ENCODE data around the gene CWC15. TPM values are rescaled to one million over a fixed set of nuclear protein-coding genes. Genes with fewer than 3 reads are reported as not detected.

CWC15 gene
- total and polyA plus RNA-seq, 2 donors (not counting 3 experiments of a cell fraction or from before 2014, with no cell fraction given) = 16.9 to 72.0 TPM

DNA sequence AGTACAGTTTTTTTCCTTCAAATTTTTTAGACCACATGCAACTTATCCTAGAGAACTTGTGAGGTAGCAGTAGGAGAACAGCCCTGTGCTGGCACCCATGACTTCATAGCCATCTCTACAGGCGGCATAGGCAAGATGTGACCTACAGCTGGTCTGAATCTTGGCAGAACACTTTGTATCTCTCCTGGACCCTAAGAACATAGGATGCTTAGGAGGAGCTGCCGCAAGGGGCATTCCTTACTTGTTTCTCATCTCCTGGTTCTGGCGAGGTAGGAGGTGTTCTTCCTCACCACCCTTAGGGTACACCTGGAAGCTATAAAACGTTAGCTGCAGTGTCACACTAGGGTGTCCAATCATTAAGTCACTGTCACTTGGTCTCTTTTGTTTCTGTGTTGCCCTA is 16.4 kb downstream of the CWC15 start:
- no peaks in the 10 kb centered on the region for H3K9me3 ChIP-seq (replicated peaks; ENCODE audit: control insufficient read depth, insufficient read depth, low read length)
- POLR2A ChIA-PET = no interaction called here

More for the DNA sequence above, 16.4 kb downstream of the CWC15 start:
- H3K79me2 ChIP-seq (ENCODE audit: control insufficient read depth, insufficient read depth, low read length) = no peaks in the 10 kb centered on the region
- no peak overlapping the region for H3K4me2 ChIP-seq (ENCODE audit: insufficient read depth, low read length)
- intact Hi-C loops (cut with micrococcal nuclease) (no loop called here), dilution Hi-C loops (cut with MboI; ENCODE audit: extremely low pct_ligation_motif_present, low sequenced_read_pairs) (no loop called here)
- no peak overlapping the region for H3K9ac ChIP-seq (replicated peaks; ENCODE audit: extremely low read depth, insufficient read depth, low read length)
- H4K20me1 ChIP-seq (replicated peaks; ENCODE audit: control insufficient read depth, extremely low read depth, insufficient read depth, low read length) = no peaks in the 10 kb centered on the region
- no peaks in the 10 kb centered on the region for H3K27me3 ChIP-seq (ENCODE audit: control insufficient read depth in 2 of 2, insufficient read depth in 2 of 2, low read length in 2 of 2)
- no peak overlapping the region for H3K4me3 ChIP-seq (replicated peaks in 1 of 3; ENCODE audit: insufficient read depth in 1 of 3, low read depth in 1 of 3, low read length in 3 of 3)
- no peak overlapping the region for H3K27ac ChIP-seq (ENCODE audit: insufficient read depth, low read depth, low read length)
- H3K9me1 ChIP-seq (replicated peaks; ENCODE audit: control insufficient read depth, extremely low read depth, insufficient read depth, low read length) = no peaks in the 10 kb centered on the region
- H2AFZ ChIP-seq (ENCODE audit: low read depth, low read length) = no peak overlapping the region
- no peak for DNase-seq (ENCODE audit: low read depth, low spot score)
- no TSS peak for BruUV-seq (replicated peaks)
- FAIRE-seq = no peak
- peaks cover 0 to 6% of the 10 kb centered on the region in 2 experiments for H3K36me3 ChIP-seq (ENCODE audit: control insufficient read depth in 2 of 2, extremely low read depth in 1 of 2, insufficient read depth in 2 of 2, low read length in 2 of 2)
- TF ChIP-seq JUN (IDR thresholded peaks at IDR 0.05; ENCODE audit: borderline replicate concordance, insufficient read depth, insufficient read length, low read depth) (no peak), MYC (IDR thresholded peaks at IDR 0.05; ENCODE audit: low read depth, low read length) (no peak), POLR2A (IDR thresholded peaks at IDR 0.05; ENCODE audit: low read depth, low read length) (no peak), EZH2 (IDR thresholded peaks at IDR 0.05; ENCODE audit: borderline replicate concordance, low read depth, low read length, severe bottlenecking) (no peak), POLR2AphosphoS5 (IDR thresholded peaks at IDR 0.05; ENCODE audit: insufficient read depth, low read depth, low read length) (no peak), GATA2 (IDR thresholded peaks at IDR 0.05; ENCODE audit: insufficient read depth, insufficient read length, low read depth, low read length) (no peak), FOS (IDR thresholded peaks at IDR 0.05; ENCODE audit: borderline replicate concordance, insufficient read depth, low read length) (no peak)
- TF ChIP-seq, protein P1, sequence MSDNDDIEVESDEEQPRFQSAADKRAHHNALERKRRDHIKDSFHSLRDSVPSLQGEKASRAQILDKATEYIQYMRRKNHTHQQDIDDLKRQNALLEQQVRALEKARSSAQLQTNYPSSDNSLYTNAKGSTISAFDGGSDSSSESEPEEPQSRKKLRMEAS (IDR thresholded peaks at IDR 0.05; ENCODE audit: insufficient read depth, insufficient read length) = no peak
- TF ChIP-seq, protein P2, sequence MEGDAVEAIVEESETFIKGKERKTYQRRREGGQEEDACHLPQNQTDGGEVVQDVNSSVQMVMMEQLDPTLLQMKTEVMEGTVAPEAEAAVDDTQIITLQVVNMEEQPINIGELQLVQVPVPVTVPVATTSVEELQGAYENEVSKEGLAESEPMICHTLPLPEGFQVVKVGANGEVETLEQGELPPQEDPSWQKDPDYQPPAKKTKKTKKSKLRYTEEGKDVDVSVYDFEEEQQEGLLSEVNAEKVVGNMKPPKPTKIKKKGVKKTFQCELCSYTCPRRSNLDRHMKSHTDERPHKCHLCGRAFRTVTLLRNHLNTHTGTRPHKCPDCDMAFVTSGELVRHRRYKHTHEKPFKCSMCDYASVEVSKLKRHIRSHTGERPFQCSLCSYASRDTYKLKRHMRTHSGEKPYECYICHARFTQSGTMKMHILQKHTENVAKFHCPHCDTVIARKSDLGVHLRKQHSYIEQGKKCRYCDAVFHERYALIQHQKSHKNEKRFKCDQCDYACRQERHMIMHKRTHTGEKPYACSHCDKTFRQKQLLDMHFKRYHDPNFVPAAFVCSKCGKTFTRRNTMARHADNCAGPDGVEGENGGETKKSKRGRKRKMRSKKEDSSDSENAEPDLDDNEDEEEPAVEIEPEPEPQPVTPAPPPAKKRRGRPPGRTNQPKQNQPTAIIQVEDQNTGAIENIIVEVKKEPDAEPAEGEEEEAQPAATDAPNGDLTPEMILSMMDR (IDR thresholded peaks at IDR 0.05; ENCODE audit: extremely low read depth in 1 of 2, insufficient read depth in 1 of 2, low read depth in 1 of 2, low read length in 2 of 2) = no peak
- H3K4me1 ChIP-seq (ENCODE audit: control insufficient read depth, extremely low read depth, insufficient read depth, low read length) = no peaks in the 10 kb centered on the region
- CTCF ChIA-PET = interaction anchor here (2.1 kb wide), 1 partner anchor 11 kb away, joined by 7 read pairs; no protein-coding TSS in a partner anchor

Data from endothelial cell of umbilical vein (primary cell).